Measurements from ENCODE around the gene STK32B. TPM values are rescaled to one million over a fixed set of nuclear protein-coding genes. Genes with fewer than 3 reads are reported as not detected.

STK32B gene
- polyA plus RNA-seq, 1 of the 3 experiments (the other 2 are of a cell fraction), result 0.20 TPM

DNA sequence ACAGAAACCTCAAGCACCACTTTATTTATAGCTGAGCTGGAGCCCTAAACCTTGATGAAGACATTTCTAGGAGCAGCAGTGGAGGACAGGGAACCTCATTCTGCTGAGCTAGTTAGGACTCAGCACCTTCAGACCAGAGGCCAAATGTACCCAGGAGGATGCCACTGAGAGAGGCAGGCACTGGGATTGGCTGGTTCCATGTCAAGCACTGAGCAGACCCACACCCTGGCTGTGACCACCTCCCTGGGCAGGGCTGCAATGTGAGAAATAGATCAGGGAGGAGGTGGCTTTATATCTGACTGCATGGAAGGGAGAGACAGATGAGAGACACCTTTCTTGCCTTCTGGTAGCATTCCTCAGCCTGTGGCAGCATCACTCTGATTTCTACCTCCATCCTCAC is 304.6 kb downstream of the STK32B start (continued):
- TF ChIP-seq EP300 (IDR thresholded peaks at IDR 0.05; ENCODE audit: borderline replicate concordance in 1 of 2, low read depth in 1 of 2, low read length in 1 of 2), result no peak

DNA sequence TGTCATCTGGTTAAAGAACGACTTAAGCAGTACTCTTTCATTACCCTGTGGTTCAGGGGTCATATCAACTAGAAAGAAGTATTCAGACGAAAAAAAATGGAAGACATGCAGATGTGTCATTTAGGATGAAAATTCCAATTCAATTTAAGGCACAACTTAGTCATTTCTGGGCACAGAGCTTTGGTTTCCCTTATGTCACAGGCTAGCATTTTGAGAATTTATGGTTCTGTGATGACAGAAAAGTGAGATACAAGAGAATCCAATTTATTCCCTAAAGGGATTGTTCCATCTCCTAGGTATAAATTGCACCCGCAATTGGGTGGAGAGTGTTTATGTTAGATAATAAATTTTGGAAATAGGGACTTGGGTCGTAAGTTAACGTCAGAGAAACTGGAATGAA is 306.6 kb downstream of the STK32B start:
- H3K27ac ChIP-seq (ENCODE audit: low read depth in 2 of 2, low read length in 1 of 2), result no peak overlapping the region
- H2AFZ ChIP-seq (ENCODE audit: low read depth), result no peak overlapping the region
- H3K4me1 ChIP-seq (ENCODE audit: control insufficient read depth in 1 of 2, insufficient read depth in 2 of 2, low read depth in 1 of 2, low read length in 1 of 2), result no peaks in the 10 kb centered on the region
- H3K4me3 ChIP-seq (ENCODE audit: low read depth in 2 of 2, low read length in 1 of 2), result no peak overlapping the region
- H3K79me2 ChIP-seq (ENCODE audit: insufficient read depth), result no peaks in the 10 kb centered on the region
- no peak for TF ChIP-seq JUND (IDR thresholded peaks at IDR 0.05)
- TF ChIP-seq EZH2phosphoT487 (IDR thresholded peaks at IDR 0.05; ENCODE audit: borderline replicate concordance, low read depth), result no peak
- TF ChIP-seq, protein P1, sequence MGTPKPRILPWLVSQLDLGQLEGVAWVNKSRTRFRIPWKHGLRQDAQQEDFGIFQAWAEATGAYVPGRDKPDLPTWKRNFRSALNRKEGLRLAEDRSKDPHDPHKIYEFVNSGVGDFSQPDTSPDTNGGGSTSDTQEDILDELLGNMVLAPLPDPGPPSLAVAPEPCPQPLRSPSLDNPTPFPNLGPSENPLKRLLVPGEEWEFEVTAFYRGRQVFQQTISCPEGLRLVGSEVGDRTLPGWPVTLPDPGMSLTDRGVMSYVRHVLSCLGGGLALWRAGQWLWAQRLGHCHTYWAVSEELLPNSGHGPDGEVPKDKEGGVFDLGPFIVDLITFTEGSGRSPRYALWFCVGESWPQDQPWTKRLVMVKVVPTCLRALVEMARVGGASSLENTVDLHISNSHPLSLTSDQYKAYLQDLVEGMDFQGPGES (IDR thresholded peaks at IDR 0.05; ENCODE audit: low read depth, low read length), result no peak
- no peak for TF ChIP-seq NRF1 (IDR thresholded peaks at IDR 0.05; ENCODE audit: low read depth, low read length)
- TF ChIP-seq, protein P2, sequence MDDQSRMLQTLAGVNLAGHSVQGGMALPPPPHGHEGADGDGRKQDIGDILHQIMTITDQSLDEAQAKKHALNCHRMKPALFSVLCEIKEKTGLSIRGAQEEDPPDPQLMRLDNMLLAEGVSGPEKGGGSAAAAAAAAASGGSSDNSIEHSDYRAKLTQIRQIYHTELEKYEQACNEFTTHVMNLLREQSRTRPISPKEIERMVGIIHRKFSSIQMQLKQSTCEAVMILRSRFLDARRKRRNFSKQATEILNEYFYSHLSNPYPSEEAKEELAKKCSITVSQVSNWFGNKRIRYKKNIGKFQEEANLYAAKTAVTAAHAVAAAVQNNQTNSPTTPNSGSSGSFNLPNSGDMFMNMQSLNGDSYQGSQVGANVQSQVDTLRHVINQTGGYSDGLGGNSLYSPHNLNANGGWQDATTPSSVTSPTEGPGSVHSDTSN (IDR thresholded peaks at IDR 0.05), result no peak
- TF ChIP-seq TCF12 (IDR thresholded peaks at IDR 0.05), result no peak
- TF ChIP-seq FOXM1 (IDR thresholded peaks at IDR 0.05; ENCODE audit: low read depth), result no peak
- no peaks in the 10 kb centered on the region for H4K20me1 ChIP-seq (ENCODE audit: insufficient read depth)
- H3K9me2 ChIP-seq, result no peaks in the 10 kb centered on the region
- no peaks in the 10 kb centered on the region for H3K36me3 ChIP-seq (replicated peaks in 1 of 2; ENCODE audit: control insufficient read depth in 1 of 2, insufficient read depth in 2 of 2, low read length in 1 of 2)
- H3K27me3 ChIP-seq (ENCODE audit: insufficient read depth), result no peaks in the 10 kb centered on the region
- WGBS (ENCODE audit: low lambda C conversion rate), result 9% methylated on average over 5 of the region's 5 CpGs
- ChIA-PET POLR2A (interaction anchor here (0.7 kb wide), 1 partner anchor 165 kb away, joined by 4 read pairs; no protein-coding TSS in a partner anchor), CTCF (no interaction called here)
- DNase-seq, result no peak
- no peaks in the 10 kb centered on the region for H3F3A ChIP-seq (replicated peaks; ENCODE audit: insufficient read depth)
- H3K9ac ChIP-seq, result no peak overlapping the region
- H3K4me2 ChIP-seq, result no peak overlapping the region
- no peaks in the 10 kb centered on the region for H3K9me3 ChIP-seq

DNA sequence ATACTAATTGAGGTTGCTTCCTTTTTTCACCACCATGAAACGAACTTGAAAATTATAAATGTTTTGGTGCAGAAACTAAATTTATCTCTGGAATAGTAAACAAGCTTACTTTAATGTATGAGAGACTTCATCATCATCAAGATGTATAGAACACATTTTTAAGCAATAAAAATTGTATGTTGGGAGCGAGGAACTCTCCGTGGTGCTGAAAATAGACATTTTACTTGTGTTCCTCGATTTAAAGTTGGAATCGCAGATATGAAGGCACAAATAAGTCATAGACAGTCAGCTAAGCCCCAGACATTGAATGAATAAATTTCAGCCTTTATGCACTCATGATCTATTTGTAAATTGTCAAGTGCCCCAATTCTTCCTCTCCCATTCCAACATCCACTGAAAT is 310.7 kb downstream of the STK32B start:
- H3K4me3 ChIP-seq (ENCODE audit: low read depth in 2 of 2, low read length in 1 of 2), result no peak overlapping the region
- H3K27me3 ChIP-seq (ENCODE audit: insufficient read depth), result no peaks in the 10 kb centered on the region
- DNase-seq, result no peak
- H3K9me3 ChIP-seq, result no peaks in the 10 kb centered on the region
- TF ChIP-seq, protein P3, sequence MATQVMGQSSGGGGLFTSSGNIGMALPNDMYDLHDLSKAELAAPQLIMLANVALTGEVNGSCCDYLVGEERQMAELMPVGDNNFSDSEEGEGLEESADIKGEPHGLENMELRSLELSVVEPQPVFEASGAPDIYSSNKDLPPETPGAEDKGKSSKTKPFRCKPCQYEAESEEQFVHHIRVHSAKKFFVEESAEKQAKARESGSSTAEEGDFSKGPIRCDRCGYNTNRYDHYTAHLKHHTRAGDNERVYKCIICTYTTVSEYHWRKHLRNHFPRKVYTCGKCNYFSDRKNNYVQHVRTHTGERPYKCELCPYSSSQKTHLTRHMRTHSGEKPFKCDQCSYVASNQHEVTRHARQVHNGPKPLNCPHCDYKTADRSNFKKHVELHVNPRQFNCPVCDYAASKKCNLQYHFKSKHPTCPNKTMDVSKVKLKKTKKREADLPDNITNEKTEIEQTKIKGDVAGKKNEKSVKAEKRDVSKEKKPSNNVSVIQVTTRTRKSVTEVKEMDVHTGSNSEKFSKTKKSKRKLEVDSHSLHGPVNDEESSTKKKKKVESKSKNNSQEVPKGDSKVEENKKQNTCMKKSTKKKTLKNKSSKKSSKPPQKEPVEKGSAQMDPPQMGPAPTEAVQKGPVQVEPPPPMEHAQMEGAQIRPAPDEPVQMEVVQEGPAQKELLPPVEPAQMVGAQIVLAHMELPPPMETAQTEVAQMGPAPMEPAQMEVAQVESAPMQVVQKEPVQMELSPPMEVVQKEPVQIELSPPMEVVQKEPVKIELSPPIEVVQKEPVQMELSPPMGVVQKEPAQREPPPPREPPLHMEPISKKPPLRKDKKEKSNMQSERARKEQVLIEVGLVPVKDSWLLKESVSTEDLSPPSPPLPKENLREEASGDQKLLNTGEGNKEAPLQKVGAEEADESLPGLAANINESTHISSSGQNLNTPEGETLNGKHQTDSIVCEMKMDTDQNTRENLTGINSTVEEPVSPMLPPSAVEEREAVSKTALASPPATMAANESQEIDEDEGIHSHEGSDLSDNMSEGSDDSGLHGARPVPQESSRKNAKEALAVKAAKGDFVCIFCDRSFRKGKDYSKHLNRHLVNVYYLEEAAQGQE (IDR thresholded peaks at IDR 0.05; ENCODE audit: low read depth, low read length), result peak; percentile 85
- no peak for TF ChIP-seq CHD2 (IDR thresholded peaks at IDR 0.05; ENCODE audit: low read length, partially characterized antibody)
- WGBS (ENCODE audit: low lambda C conversion rate), result 7% methylated on average over 5 of the region's 5 CpGs
- no peaks in the 10 kb centered on the region for H3K4me1 ChIP-seq (ENCODE audit: control insufficient read depth in 1 of 2, insufficient read depth in 2 of 2, low read depth in 1 of 2, low read length in 1 of 2)
- ChIA-PET CTCF (interaction anchor here (0.6 to 1.0 kb wide), 2 partner anchors 24 to 26 kb away, joined by 3 read pairs; no protein-coding TSS in a partner anchor), POLR2A (no interaction called here)
- no peaks in the 10 kb centered on the region for H4K20me1 ChIP-seq (ENCODE audit: insufficient read depth)
- no peak overlapping the region for H3K9ac ChIP-seq
- no peaks in the 10 kb centered on the region for H3K9me2 ChIP-seq
- H2AFZ ChIP-seq (ENCODE audit: low read depth), result no peak overlapping the region
- no peaks in the 10 kb centered on the region for H3K79me2 ChIP-seq (ENCODE audit: insufficient read depth)
- H3F3A ChIP-seq (replicated peaks; ENCODE audit: insufficient read depth), result peaks cover 3% of the 10 kb centered on the region
- H3K4me2 ChIP-seq, result no peak overlapping the region
- H3K27ac ChIP-seq (ENCODE audit: low read depth in 2 of 2, low read length in 1 of 2), result no peak overlapping the region
- H3K36me3 ChIP-seq (replicated peaks in 1 of 2; ENCODE audit: control insufficient read depth in 1 of 2, insufficient read depth in 2 of 2, low read length in 1 of 2), result no peaks in the 10 kb centered on the region

All from SK-N-SH (cell line).